HL-60/S4 treated with retinoic acid at 250 ng/mL for 4 days and 3 days (cell line): ENCODE measurements around the gene ADAMTS16.

Source experiments
- in situ Hi-C: fragments of 300-500 bp; cut with MboI; formaldehyde crosslinking; loops from 2 replicates; pipeline ENCODE4 v1.7.0; 2022; ENCODE audit warnings: low sequenced_read_pairs

Gene ADAMTS16

DNA sequence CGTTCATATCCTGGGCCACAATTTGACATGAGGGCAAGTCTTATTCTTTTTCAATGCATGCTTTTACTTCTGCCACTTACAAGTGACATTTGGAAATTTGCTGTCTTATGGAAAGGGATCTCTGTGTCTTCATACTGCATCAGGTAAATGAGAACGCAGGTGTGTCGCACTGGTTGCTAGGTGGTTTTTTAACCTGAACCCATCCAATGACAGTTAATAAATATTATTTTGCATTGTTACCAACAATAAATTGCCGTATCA is 1.1 kb downstream of the ADAMTS16 start:
- in situ Hi-C loops, result no loop called here

DNA sequence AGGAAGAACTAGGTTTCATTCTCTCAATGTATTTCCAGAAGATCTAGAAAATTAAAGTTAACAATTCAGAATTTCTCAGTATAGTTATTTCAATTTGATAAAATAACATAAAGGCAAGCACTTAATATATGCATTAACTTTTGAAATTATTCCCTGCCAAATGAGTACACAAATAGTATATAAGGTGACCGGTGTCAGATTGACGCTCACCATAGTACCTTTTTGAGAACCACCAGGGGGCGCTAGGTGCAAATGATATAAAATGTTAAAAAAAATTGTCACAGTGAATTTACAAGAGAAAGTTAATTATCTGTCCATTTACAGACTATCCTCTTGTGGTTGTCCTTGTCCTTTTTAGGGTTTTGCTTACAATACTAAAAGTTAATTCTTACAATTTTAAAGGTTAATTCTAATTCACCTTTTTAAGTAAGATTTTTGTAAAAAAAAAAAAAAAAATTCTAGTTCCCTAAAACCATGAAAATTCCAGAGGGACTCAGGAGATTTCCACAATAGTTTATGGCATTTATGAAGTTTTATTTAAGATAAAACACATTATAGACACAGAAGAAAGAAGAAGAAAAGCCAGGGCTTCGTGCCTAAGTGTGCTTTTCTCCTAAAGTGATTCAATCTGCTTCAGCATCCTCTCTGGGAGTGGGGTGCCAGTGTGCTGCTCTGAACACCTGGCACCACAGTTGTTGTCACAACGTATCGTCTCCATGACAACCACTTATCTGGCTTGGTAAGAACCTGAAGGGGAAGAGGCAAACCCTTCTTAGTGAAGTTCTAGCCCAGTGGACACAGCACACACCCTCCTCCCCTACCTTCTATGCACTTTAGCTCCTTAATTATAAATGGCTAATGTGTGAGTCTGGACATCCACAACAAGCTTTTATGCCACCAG is 1.7 kb downstream of the ADAMTS16 start:
- in situ Hi-C loops, result no loop called here

DNA sequence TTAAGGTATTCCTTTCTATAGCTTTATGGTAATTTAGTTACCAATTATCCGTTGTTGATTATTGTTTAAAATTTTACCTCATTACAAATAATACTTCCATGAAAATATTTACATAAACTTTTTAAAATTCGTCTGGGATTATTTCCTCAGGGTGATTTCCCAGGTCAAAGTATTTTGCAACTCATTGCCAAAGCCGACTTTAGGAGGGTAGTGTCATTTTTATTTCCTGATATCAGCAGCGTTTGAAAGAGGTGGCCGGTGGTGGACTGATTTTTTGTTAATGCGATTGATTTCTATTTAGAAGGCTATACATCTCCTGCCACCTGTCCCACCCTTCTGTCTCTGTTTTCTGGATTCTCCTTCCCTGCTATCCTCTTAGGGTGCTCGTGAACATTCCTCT is 4.3 kb downstream of the ADAMTS16 start:
- in situ Hi-C loops, result no loop called here

DNA sequence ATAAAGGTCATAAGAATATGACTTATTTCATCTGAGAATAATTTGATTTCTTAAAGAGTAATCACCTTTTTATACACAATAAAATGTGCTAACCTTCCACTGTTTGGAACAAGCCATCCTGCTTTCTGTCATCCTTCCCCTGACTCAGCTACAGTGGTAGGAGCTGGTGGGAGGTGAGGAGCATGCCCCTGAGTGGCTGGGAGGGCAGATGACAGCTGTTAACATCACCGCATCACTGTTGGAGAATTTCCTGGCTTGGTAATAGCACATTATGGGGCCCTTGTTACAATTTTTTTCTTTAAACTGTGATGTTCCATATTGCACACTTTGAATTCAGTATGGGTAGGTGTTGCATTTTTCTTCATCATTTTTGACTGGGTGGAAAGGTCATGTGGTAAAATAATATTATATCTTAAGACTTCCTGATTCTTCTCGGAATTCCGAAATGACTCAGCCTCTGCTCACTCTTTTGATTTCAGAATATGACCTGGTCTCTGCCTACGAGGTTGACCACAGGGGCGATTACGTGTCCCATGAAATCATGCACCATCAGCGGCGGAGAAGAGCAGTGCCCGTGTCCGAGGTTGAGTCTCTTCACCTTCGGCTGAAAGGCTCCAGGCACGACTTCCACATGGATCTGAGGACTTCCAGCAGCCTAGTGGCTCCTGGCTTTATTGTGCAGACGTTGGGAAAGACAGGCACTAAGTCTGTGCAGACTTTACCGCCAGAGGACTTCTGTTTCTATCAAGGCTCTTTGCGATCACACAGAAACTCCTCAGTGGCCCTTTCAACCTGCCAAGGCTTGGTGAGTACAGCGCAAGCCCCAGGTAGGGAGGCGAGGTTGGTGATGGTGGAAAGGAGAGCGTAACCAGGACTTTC is 5.8 kb downstream of the ADAMTS16 start:
- in situ Hi-C loops, result no loop called here

DNA sequence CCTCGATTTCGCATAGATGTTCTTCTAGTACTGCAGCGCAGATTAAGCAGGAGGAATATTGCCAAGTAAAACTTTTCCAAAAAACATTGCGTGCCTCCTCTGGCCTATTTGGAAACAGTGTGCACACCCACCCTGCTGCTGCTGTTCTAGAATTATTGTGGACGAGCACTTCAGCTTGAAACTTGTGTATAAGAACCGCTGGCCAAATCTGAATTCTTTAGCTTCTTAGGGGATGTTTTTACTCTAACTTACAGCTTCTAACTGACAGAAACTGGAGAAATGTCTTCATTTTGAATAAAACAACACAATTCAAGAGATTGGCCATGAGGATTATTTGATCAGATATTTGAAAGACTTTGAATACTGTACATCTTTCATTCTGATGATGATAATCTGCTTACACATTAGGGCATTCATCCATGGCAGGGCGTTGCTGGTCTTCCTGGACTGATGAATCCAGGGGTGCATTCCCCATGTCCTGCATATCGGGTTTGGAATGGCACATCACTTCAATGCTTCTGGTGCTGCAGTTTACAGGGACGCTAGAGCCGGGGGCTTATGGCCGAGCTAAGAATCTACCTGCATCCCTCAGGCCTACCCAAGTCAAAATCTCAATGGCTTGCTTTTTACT is 6.5 kb downstream of the ADAMTS16 start:
- in situ Hi-C loops, result no loop called here

DNA sequence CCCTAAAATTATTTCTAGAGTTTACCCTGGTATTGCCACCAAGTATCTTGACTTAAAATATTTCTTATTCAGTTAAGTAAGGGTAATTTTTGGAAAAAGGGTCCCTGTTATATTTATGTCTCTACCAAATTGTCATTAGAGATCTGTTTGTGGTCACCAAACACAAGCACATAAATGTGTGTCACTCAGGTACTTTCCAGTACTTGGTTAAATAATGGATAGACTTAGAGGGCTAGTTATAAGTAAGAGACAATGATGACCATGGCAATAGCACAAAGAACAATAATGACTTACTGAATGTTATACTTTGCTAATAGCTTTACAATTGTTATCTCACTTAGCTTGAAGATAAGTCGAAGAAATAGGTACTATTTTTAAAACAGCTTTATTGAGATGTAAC is 9.0 kb downstream of the ADAMTS16 start:
- in situ Hi-C loops, result no loop called here

DNA sequence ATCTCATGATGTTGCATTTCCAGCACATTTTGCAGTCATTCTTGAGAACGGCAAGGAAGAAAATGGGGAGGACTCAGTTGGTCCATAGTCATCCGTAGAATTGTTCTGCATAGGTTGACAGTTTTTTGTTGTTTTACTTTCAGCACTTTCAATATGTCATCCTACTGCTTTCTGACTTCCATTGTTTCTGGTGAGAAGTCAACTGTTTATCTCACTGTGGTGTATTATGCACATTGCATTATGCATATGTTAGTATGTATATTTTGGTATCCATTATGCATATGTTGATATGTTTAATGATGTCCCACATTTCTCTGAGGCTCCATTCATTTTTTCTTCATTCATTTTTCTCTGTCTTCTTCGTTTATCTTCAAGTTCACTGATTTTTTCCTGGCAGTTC is 10.5 kb downstream of the ADAMTS16 start:
- in situ Hi-C loops, result no loop called here

DNA sequence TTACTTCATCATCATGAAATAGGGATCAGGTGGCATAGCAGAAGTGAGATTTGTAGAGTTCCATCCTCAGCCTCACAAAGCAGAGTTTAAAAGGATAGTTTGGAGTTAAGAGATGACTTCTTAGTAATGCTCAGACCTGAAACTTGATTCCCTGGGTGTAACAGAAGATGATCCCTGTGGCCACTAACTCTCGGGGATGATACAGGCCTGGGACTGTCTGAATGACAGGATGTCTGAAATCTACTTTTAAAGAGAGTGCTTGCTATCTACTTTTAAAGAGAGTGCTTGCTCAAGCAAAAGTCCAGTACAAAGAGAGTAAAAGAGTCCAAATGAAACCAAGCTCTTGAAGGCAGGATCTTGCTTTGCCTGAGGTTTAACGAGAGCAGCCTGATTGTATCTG is 14.6 kb downstream of the ADAMTS16 start:
- in situ Hi-C loops, result no loop called here

DNA sequence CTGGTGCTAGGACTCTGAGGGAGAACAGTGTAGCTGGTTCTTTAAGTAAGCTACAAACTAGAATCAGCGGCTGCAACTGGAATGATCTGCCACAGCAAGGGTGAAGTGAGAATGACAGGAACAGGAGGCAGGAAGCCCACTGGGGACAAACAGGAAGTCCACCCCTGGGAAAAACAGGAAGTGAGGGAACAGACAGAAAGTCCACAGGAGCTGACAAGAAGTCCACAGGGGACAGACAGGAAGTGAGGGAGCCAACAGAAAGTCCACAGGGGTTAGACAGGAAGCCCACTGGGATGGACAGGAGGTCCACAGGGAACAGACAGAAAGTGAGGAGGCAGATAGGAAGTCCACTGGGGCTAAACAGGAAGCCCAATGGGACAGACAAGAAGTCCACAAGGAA is 15.5 kb downstream of the ADAMTS16 start:
- in situ Hi-C loops, result no loop called here

DNA sequence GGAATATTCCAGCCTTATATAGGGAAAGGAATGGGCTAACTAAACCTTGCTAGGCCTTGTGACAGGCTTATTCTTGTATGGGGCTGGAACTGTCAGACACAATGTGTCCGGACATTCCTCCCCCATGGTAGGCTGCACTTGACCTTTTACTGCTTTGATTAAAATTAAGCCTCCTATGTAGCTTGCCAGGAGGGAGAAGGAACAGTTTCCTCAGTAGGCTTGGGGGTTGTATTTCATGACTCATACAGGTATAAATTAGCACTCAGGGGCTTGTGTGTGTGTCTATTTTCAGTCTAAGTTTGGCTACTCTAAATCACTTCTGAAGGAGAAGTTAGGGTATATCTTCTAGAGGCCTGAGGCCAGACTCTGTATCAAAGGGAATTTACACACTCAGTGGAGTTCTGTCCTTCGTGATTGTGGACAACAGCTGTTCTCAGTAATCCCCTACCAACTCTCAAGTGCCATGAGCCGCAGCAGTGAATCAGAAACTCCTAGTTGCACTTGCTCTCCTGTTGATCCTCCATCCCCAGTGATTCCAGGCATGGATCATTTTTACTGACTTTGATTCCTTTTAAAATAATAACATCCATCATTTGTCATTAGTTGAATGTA is 16.4 kb downstream of the ADAMTS16 start:
- in situ Hi-C loops, result no loop called here

DNA sequence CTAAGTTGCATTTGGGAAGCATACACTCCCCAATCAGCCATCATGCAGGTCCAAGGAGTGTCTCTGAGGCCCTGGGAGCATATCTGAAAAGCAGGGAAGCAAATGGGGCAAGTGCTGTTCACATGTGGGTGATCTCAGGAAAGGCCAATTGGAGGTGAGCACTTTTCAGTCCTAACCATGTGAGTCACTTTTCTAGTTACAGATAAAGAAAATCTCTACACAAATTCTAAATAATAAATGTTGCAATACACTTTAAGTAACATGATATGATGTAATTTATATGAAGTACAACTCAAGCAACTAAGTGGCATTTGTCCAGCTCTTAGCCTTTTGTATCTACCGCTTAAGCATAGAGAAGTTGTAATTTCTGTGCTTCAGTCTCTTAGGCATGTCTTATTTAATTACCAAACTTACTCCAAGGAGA is 18.4 kb downstream of the ADAMTS16 start:
- in situ Hi-C loops, result no loop called here

DNA sequence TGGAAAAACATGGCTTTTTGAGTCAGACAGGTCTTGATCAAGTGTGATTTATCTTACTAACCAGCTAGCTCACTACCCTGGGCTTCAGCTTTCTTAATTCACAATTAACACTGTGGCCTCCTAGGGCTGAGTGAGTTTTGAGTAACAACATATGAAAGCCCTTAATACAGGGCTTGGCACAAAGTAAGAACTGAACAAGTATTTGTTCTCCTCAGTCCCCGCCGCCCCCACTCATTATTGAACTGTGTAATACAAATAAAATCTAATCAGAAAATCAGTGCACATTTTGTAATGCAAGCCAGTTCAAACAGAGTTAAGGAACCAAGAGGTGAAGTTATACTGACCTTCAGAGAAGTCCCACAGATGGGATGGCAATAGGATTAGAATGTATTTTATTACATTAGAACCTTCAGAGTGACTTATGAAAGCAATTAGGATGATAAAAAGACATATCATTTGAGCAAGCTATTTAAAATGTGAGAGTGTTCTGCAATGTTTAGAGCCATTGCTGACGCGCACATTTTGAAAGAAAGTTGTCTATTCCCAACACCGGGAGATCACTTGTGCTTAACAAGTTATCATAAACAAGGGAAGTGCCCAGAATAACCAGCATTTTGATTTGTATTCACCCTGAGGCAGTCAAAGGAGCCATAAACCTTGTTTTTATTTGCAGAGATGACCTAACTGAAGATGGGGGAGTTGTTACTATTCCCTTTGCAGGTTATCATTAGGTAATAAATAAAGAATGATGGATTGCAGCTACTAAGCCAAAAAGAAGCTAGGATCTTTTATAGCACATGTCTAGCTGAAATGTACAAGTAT is 19.4 kb downstream of the ADAMTS16 start:
- in situ Hi-C loops, result no loop called here

DNA sequence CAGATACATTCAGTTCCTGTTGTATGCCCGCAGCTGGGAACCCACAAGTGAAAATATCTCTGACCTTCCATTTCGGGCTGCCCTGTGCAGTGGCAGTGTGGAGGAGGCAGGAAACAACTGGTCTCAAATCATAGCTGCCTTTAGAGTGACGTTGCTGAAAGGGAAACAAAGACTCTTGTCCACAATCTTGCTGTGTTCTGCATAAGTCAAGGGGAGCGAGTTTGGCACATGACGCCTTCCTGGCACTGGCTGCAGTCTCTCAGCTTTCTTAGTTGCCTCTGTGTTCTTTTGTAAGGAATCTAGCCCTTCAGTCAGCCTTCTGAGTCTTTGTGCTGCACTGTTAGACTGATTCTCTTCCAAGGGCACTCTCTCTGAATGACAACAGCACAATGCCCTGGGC is 24.0 kb downstream of the ADAMTS16 start:
- in situ Hi-C loops, result no loop called here

DNA sequence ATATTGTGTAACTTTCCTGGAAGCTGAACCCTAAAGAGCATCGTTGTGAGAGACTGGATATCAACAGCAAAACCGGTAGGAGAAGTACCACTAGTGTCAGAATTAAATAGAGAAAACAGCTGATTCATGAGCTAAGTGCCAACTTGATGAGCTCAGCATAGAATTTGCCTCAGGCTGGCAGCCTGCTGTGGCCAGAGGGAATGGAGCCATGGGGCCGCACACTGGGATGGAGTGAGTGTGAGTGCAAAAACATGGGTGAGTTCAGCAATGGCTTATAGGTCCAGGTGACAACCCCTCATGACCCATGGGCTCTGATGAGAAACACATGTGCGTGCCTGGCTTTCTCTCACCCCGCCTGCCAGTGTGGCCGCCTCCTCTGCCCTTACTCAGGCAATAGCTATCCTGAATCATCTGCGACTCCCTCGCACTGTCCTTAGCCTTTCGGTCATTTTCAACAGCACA is 25.4 kb downstream of the ADAMTS16 start:
- in situ Hi-C loops, result no loop called here

DNA sequence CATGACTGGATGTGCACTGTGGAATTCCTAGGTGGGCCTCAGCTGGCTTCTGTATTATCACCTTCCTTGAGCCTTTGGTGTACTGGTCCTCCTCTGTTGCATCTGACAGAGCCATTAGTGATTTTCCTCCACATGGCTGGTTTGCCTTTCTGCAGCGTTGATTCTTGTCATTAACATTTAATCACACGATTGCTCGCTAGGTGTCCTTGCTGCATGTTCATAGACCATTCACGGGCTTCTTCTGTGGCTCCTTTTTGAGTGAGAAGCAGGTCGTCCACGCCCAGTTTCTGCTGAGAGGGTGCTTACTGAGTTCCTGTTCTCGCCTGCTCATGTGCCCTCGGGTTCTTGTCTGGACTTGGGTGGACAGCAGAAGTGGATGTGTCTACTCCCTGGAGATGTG is 29.3 kb downstream of the ADAMTS16 start:
- in situ Hi-C loops, result no loop called here

DNA sequence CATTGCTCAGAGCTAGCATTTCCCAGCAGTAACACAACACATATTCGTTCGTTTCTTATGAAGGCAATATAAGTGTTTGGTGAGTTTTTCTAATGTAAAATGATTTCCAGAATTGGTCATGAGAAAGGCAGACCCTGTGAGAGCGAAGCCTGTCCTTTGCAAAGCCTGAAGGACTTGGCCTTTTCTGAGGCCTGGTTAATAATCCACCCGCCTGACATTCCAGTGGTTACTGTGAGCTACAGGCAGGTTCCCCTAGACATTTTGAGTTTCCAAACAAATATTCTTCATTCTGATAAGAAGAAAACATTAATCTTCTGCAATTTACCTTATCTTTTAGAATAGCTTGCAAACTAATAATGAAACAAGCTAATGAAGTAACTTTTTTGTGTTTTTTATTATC is 38.0 kb downstream of the ADAMTS16 start:
- in situ Hi-C loops, result no loop called here

DNA sequence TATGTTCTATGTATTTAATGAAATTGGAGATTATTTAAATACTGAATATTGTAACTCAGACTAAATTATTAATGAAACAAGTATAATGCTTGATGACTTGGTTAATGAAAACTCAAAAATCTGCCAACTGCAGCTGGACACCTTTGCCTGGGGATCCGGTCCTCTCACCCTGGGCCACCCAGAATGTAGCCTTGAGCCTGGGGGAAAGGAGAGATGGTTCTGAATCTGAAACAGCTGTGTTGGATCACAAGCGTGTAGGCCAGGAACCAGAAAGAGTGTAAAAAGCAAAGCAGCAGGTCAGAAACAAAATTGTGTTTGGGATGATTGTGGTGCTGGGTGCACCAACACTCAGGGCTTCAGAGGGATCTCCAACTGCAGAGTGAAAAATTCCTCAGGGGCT is 38.5 kb downstream of the ADAMTS16 start:
- in situ Hi-C loops, result no loop called here

DNA sequence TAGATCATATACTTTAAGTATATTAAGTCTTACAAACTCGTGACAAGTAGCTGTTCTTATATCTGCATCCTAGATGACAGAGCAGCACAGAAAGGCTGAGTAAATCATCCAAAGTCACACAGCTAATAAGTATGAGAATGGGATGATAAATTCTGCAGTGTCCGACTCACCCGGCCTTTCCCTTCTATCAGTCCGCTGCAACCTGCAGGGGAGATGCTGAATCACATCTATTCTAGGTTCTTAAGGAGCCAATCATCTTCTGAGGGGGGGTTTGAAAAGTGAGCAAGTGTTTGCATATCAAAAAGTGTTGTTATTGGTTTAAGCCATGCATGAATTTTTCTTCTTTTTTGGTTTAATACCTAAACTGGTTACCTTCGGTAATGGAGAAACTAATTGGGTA is 38.9 kb downstream of the ADAMTS16 start:
- in situ Hi-C loops, result no loop called here

DNA sequence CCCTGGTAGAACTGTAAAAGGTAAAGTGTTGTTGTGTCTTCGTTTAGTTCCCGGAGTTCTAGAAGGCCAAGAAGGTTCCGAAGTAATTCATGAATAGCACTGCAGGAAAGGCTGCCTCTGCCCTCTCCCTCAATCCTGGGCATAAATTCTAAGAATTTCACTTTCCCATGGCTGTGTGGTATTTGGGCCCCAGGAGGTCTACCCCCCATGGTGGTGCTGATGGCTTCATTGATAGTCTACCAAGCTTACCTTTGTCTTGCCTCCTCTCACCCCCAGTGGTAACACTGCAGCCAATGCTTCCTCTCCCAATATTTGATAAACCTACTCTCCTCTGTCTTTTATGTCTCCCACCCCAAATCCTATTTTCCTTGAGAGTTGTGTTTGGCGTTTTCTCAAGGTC is 39.5 kb downstream of the ADAMTS16 start:
- in situ Hi-C loops, result no loop called here

DNA sequence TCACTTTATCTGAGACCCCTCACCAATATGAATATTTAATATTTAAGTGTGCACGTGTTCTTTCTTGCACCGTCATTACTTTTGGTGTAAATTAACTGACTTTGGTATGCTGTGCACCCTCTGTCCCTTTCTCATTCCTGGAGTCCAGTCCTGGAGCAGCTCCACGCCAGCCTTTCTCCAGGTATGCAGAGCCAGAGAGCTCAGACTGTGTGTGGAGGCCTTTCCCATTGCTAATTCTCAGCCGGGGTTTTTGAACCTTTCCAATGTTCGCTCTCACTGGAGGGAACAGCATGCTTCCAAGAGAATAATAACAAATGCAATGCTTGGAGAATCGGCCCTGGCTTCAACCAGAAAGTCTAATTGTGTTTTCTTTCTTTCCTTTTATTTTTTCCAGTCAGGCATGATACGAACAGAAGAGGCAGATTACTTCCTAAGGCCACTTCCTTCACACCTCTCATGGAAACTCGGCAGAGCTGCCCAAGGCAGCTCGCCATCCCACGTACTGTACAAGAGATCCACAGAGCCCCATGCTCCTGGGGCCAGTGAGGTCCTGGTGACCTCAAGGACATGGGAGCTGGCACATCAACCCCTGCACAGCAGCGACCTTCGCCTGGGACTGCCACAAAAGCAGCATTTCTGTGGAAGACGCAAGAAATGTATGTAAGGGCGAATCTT is 41.7 kb downstream of the ADAMTS16 start:
- in situ Hi-C loops, result no loop called here
